Kidney (tissue), 14 donors: Measurements from ENCODE around the gene GNA12. TPM values are rescaled to one million over a fixed set of nuclear protein-coding genes. Genes with fewer than 3 reads are reported as not detected.

Experiments used
- DNase-seq, 5 donors: peaks; one replicate each; pipeline ENCODE4 v3.0.0-alpha.2; 2013 to 2020
- FAIRE-seq: peaks from 2 replicates; lab custom pipeline; 2012; peaks lifted over from hg19 to GRCh38; lab: Jason Lieb, UNC
- H3K27ac ChIP-seq, 2 donors: one replicate each; pipeline ENCODE4 v1.7.0; 2013; ENCODE audit warnings: low read depth in 2 of 2, low read length in 2 of 2, inconsistent platforms in 1 of 2
- H3K27me3 ChIP-seq: one replicate; pipeline ENCODE4 v1.7.1; 2013; ENCODE audit warnings: low read length, inconsistent platforms; ENCODE audit not compliant: control insufficient read depth, insufficient read depth
- H3K36me3 ChIP-seq, 3 donors: one replicate each; pipeline versions ENCODE4 v1.7.0 to v1.7.1; 2013; ENCODE audit warnings: low read length in 3 of 3, control low read depth in 1 of 3, inconsistent platforms in 1 of 3; ENCODE audit not compliant: insufficient read depth in 3 of 3, control insufficient read depth in 2 of 3
- H3K4me1 ChIP-seq, 3 donors: one replicate each; pipeline versions ENCODE4 v1.7.0 to v1.7.1; 2013; ENCODE audit warnings: low read length in 3 of 3, inconsistent platforms in 1 of 3, low read depth in 1 of 3; ENCODE audit not compliant: control insufficient read depth in 2 of 3, insufficient read depth in 2 of 3
- H3K4me3 ChIP-seq, 3 donors: one replicate each; pipeline versions ENCODE4 v1.7.0 to v1.8.1; 2013; ENCODE audit warnings: low read length in 3 of 3, control low read depth in 1 of 3, inconsistent platforms in 1 of 3
- H3K9ac ChIP-seq, 3 donors: one replicate each; pipeline versions ENCODE4 v1.7.0 to v1.7.1; 2013; ENCODE audit warnings: low read length in 3 of 3, control low read depth in 1 of 3, inconsistent platforms in 1 of 3
- H3K9me3 ChIP-seq, 3 donors: one replicate each; pipeline versions ENCODE4 v1.7.0 to v1.7.1; 2013; ENCODE audit warnings: low read length in 3 of 3, control low read depth in 1 of 3, inconsistent platforms in 1 of 3; ENCODE audit not compliant: control insufficient read depth in 2 of 3, insufficient read depth in 1 of 3
- CTCF ChIP-seq: IDR thresholded peaks from 3 replicates; pipeline ENCODE4 v1.5.1; 2012; ENCODE audit warnings: mild to moderate bottlenecking, moderate library complexity, borderline replicate concordance; ENCODE audit not compliant: insufficient read depth; ENCODE audit errors: extremely low read depth
- intact Hi-C: fragments of 100-400 bp; cut with DNase I; formaldehyde crosslinking; loops from one replicate; pipeline ENCODE4 v1.11.1; 2022
- polyA plus RNA-seq: library from polyadenylated mRNA; stranded (reverse); fragments of 350-450 nt; fragmentation: Illumina TruSeq; extraction: RNeasy Lipid Tissue Mini Kit (QIAGEN cat#74804); gene quantifications from one replicate; pipeline ENCODE4 v1.2.3, GENCODE V29; 2014; ENCODE audit warnings: low read depth, low replicate concordance; ENCODE audit not compliant: insufficient read depth
- total RNA-seq: library from RNA; stranded (reverse); fragmentation: NEBNext Ultra II Directional; extraction: Animal tissue kit (Norgen Biotek cat#: 25700); gene quantifications from one replicate; pipeline ENCODE4 v1.2.1, GENCODE V29; 2021
- donor health status: control.
- donor health status: control.
- donor health status: control.
- donor health status: control.
- donor health status: control.
- donor health status: DM: yes; HTN: yes; CAD: no.
- donor health status: Normal renal cell carcinoma (clear cell type).

The GNA12 gene
- total and polyA plus RNA-seq, 2 donors from 2014 or later: 16.5 to 41.1 TPM

GRCh38 chr7:2830609-2831376, 13.3 kb downstream of the GNA12 start:
- intact Hi-C loops: no loop called here
- Histone ChIP-seq H3K9me3 (no peaks in the 10 kb centered on the region), H3K27me3 (no peaks in the 10 kb centered on the region), H3K9ac (no peak overlapping the region), H3K36me3 (no peaks in the 10 kb centered on the region), H3K4me3 (no peak overlapping the region), H3K27ac (no peak overlapping the region), H3K4me1 (peaks cover 0 to 5% (median 0%) of the 10 kb centered on the region in 3 donors)
- no peak for TF ChIP-seq CTCF
- FAIRE-seq (no peak), DNase-seq (no peak)

GRCh38 chr7:2829040-2829439, 15.1 kb downstream of the GNA12 start:
- H3K9ac ChIP-seq: no peak overlapping the region
- no peaks in the 10 kb centered on the region for H3K9me3 ChIP-seq
- no peak for DNase-seq
- no peak overlapping the region for H3K4me3 ChIP-seq
- no peak overlapping the region for H3K27ac ChIP-seq
- intact Hi-C loops: no loop called here
- H3K4me1 ChIP-seq: peaks cover 0 to 5% (median 4%) of the 10 kb centered on the region in 3 donors
- FAIRE-seq: no peak
- H3K27me3 ChIP-seq: no peaks in the 10 kb centered on the region
- no peaks in the 10 kb centered on the region for H3K36me3 ChIP-seq
- TF ChIP-seq CTCF: no peak

- H3K36me3 ChIP-seq: no peaks in the 10 kb centered on the region
- TF ChIP-seq CTCF: no peak
- no peak overlapping the region for H3K4me3 ChIP-seq
- FAIRE-seq: no peak
- no peaks in the 10 kb centered on the region for H3K27me3 ChIP-seq
- no peak for DNase-seq
- no peak overlapping the region for H3K9ac ChIP-seq
- H3K9me3 ChIP-seq: no peaks in the 10 kb centered on the region
- intact Hi-C loops: no loop called here
- H3K4me1 ChIP-seq: peaks cover 0 to 4% (median 2%) of the 10 kb centered on the region in 3 donors
- no peak overlapping the region for H3K27ac ChIP-seq
Measured at GRCh38 chr7:2826771-2827170, 17.3 kb downstream of the GNA12 start.
